T-helper 9 cell (primary cell): ENCODE results near the gene LRCH4.
"Not testable (repeated sequence)": the region's sequence is repeated elsewhere in the genome, so short reads cannot be mapped to it uniquely, and the experiment has no call there.

Experiments used
- DNase-seq: peaks from one replicate; pipeline ENCODE4 v3.0.0-alpha.2; 2020

Gene LRCH4

GRCh38 chr7:100543586-100543985 lies 42.3 kb downstream of the LRCH4 start:
- no peak for DNase-seq

GRCh38 chr7:100541309-100541708 lies 44.6 kb downstream of the LRCH4 start:
- not testable (repeated sequence) for DNase-seq

GRCh38 chr7:100540073-100540723 lies 45.7 kb downstream of the LRCH4 start:
- no peak for DNase-seq

GRCh38 chr7:100539436-100540006 lies 46.4 kb downstream of the LRCH4 start:
- DNase-seq: no peak

GRCh38 chr7:100538654-100539435 lies 47.1 kb downstream of the LRCH4 start, which contains the start of gene AGFG2:
Gene AGFG2 (plus strand): TSS chr7:100539203. CDS start chr7:100539347, 144 bp downstream.
- peak; percentile 100 for DNase-seq

- DNase-seq: no peak
Observed at GRCh38 chr7:100538348-100538653, 47.6 kb downstream of the LRCH4 start.

- not testable (repeated sequence) for DNase-seq
Observed at GRCh38 chr7:100536695-100537094, 49.2 kb downstream of the LRCH4 start.

- not testable (repeated sequence) for DNase-seq
Observed at GRCh38 chr7:100535982-100536381, 49.9 kb downstream of the LRCH4 start.

- DNase-seq: no peak
Observed at GRCh38 chr7:100532165-100533022, 53.5 kb downstream of the LRCH4 start.

GRCh38 chr7:100528108-100528866 lies 57.6 kb downstream of the LRCH4 start:
- DNase-seq: not testable (repeated sequence)
